Trophoblast cell (in vitro differentiated cells and primary cell): ENCODE measurements around the gene IRS1.

ENCODE experiments used
- DNase-seq, 2 donors: peaks; one replicate each; pipeline ENCODE4 v3.0.0-alpha.2; 2016
- H2AFZ ChIP-seq: 2 replicates; pipeline ENCODE4 v1.6.1; 2013; ENCODE audit warnings: low read length, moderate library complexity, mild to moderate bottlenecking; ENCODE audit not compliant: insufficient read depth, poor library complexity
- H2AK5ac ChIP-seq: 2 replicates; pipeline ENCODE4 v1.6.1; 2013; ENCODE audit warnings: mild to moderate bottlenecking, low read length
- H2BK120ac ChIP-seq: 2 replicates; pipeline ENCODE4 v1.6.1; 2013; ENCODE audit warnings: low read length, mild to moderate bottlenecking, moderate library complexity; ENCODE audit not compliant: insufficient read depth, poor library complexity
- H2BK12ac ChIP-seq: 2 replicates; pipeline ENCODE4 v1.6.1; 2013; ENCODE audit warnings: mild to moderate bottlenecking, low read length, moderate library complexity
- H2BK5ac ChIP-seq: 2 replicates; pipeline ENCODE4 v1.6.1; 2013; ENCODE audit warnings: low read length, low read depth, moderate library complexity, mild to moderate bottlenecking; ENCODE audit not compliant: poor library complexity
- H3K14ac ChIP-seq: 2 replicates; pipeline ENCODE4 v1.6.1; 2013; ENCODE audit warnings: mild to moderate bottlenecking, low read length
- H3K18ac ChIP-seq: 2 replicates; pipeline ENCODE4 v1.6.1; 2013; ENCODE audit warnings: mild to moderate bottlenecking, low read length
- H3K23ac ChIP-seq: 2 replicates; pipeline ENCODE4 v1.6.1; 2013; ENCODE audit warnings: low read length
- H3K27ac ChIP-seq: 2 replicates; pipeline ENCODE4 v1.5.1; 2013; ENCODE audit warnings: low read depth, mild to moderate bottlenecking, inconsistent platforms, low read length, moderate library complexity
- H3K27me3 ChIP-seq: 2 replicates; pipeline ENCODE4 v1.6.1; 2013; ENCODE audit warnings: inconsistent platforms, mild to moderate bottlenecking, low read length, moderate library complexity; ENCODE audit not compliant: insufficient read depth
- H3K36me3 ChIP-seq, 2 experiments: 1 replicate in 1 of 2; 2 replicates in 1 of 2; pipeline ENCODE4 v1.6.1; 2013; ENCODE audit warnings: low read length in 2 of 2, mild to moderate bottlenecking in 2 of 2, moderate library complexity in 1 of 2; ENCODE audit not compliant: insufficient read depth in 2 of 2, control insufficient read depth in 1 of 2
- H3K4ac ChIP-seq: 2 replicates; pipeline ENCODE4 v1.6.1; 2013; ENCODE audit warnings: low read depth, mild to moderate bottlenecking, low read length, moderate library complexity
- H3K4me1 ChIP-seq, 2 experiments: 1 replicate in 1 of 2; 2 replicates in 1 of 2; pipeline ENCODE4 v1.6.1; 2013; ENCODE audit warnings: low read length in 2 of 2, mild to moderate bottlenecking in 2 of 2, moderate library complexity in 1 of 2; ENCODE audit not compliant: insufficient read depth in 2 of 2, control insufficient read depth in 1 of 2
- H3K4me2 ChIP-seq: 2 replicates; pipeline ENCODE4 v1.6.1; 2013; ENCODE audit warnings: inconsistent platforms, mild to moderate bottlenecking, low read length, moderate library complexity
- H3K4me3 ChIP-seq: 2 replicates; pipeline ENCODE4 v1.5.1; 2013; ENCODE audit warnings: mild to moderate bottlenecking, low read depth, low read length, inconsistent platforms
- H3K79me1 ChIP-seq: one replicate; pipeline ENCODE4 v1.6.1; 2013; ENCODE audit warnings: low read length
- H3K79me2 ChIP-seq: 2 replicates; pipeline ENCODE4 v1.6.1; 2013; ENCODE audit warnings: low read length, mild to moderate bottlenecking; ENCODE audit not compliant: control insufficient read depth, insufficient read depth, poor library complexity
- H3K9ac ChIP-seq: 2 replicates; pipeline ENCODE4 v1.6.1; 2013; ENCODE audit warnings: mild to moderate bottlenecking, low read length
- H3K9me3 ChIP-seq: 2 replicates; pipeline ENCODE4 v1.6.1; 2013; ENCODE audit warnings: low read depth, mild to moderate bottlenecking, control low read depth, inconsistent platforms, low read length; ENCODE audit not compliant: insufficient read depth
- H4K12ac ChIP-seq: 2 replicates; pipeline ENCODE4 v1.6.1; 2013; ENCODE audit warnings: low read depth, mild to moderate bottlenecking, low read length, moderate library complexity
- H4K8ac ChIP-seq: 2 replicates; pipeline ENCODE4 v1.6.1; 2013; ENCODE audit warnings: low read depth, mild to moderate bottlenecking, low read length, moderate library complexity
- H4K91ac ChIP-seq: one replicate; pipeline ENCODE4 v1.6.1; 2013; ENCODE audit warnings: low read depth, mild to moderate bottlenecking, low read length, moderate library complexity
- WGBS: extraction: QIAGEN DNeasy Blood & Tissue Kit; methylation state at CpG from one replicate; pipeline ENCODE4 v1.1.7; 2013; ENCODE audit warnings: missing lambda C conversion rate; ENCODE audit not compliant: insufficient read length, insufficient coverage; ENCODE audit errors: extremely low coverage; 5-methylcytosine and 5-hydroxymethylcytosine counted together

The IRS1 gene

DNA sequence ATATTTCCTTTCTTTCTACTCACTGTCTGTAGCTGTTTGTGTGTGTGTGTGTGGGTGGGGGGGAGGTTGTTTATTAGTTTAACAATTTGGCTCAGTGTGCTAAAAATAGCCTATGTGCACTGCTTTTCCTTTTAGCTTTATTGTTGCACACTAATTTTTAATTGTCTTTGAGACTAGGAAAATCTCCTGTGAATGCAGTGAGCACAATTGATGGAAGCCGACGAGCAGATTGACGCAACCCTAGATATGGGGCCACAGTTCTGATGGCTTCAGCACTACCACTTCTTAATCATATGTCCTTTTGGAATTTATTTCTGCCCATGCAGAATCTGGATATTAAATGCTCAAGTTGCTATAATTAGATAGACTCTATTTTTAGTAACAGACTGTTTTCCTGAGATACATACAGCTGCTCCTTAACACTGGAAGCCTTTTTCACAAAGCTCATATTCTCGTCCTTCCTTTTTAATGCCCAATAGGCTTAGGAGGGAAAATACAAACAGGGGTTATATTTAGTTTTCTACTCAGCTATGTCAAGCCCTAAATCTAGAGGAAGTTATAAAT, 109.1 kb downstream of the IRS1 start:
- Histone ChIP-seq H3K27me3 (no peaks in the 10 kb centered on the region), H2BK5ac (no peak overlapping the region), H4K12ac (no peak overlapping the region), H3K4me3 (no peak overlapping the region), H3K9me3 (no peaks in the 10 kb centered on the region), H2BK12ac (no peak overlapping the region), H3K14ac (no peak overlapping the region), H2BK120ac (no peak overlapping the region), H3K79me1 (no peaks in the 10 kb centered on the region), H4K8ac (no peak overlapping the region), H3K36me3 (no peaks in the 10 kb centered on the region), H3K79me2 (no peaks in the 10 kb centered on the region), H3K9ac (no peak overlapping the region), H3K23ac (no peak overlapping the region), H3K4me1 (peaks cover 0 to 3% of the 10 kb centered on the region in 2 experiments), H3K27ac (no peak overlapping the region), H4K91ac (no peak overlapping the region), H3K4me2 (no peak overlapping the region), H3K18ac (no peak overlapping the region), H2AK5ac (no peak overlapping the region), H2AFZ (no peak overlapping the region), H3K4ac (no peak overlapping the region)
- no CpG with 5 or more reads among the region's 4 CpGs for WGBS
- DNase-seq: no peak

DNA sequence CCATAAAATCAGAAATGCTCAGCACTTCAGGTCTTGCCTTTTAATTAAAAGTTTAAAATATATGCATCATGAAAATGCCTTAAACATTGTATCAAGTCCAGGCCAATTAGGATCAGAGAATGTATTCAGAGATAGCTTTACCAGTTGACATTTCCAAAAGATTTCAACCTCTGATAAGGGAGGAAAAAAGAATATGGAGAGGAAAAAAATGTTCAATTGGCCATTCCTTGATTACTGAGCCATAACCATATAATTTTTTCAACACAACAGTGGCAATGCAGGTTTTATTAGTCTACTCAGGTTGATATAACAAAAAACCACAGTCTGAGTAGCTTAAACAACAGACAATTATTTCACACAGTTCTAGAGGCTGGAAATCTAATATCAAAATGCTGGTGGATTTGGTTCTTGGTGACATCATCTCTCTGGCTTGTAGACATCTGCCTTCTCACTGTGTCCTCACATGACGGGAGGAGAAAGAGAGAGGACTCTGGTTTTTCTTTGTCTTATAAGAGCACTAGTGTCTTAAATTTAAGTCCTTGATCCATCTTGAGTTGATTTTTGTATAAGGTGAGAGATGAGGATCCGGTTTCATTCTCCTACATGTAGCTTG, 111.9 kb downstream of the IRS1 start:
- H4K91ac ChIP-seq: no peak overlapping the region
- H3K18ac ChIP-seq: no peak overlapping the region
- peaks cover 0 to 3% of the 10 kb centered on the region in 2 experiments for H3K4me1 ChIP-seq
- WGBS: no CpG with 5 or more reads among the region's 2 CpGs
- H3K79me2 ChIP-seq: no peaks in the 10 kb centered on the region
- peak in 1 of 2 donors; percentile 8 for DNase-seq
- H3K9me3 ChIP-seq: no peaks in the 10 kb centered on the region
- H3K4me3 ChIP-seq: no peak overlapping the region
- H3K23ac ChIP-seq: no peak overlapping the region
- no peak overlapping the region for H2AFZ ChIP-seq
- H3K36me3 ChIP-seq: no peaks in the 10 kb centered on the region
- H2AK5ac ChIP-seq: no peak overlapping the region
- H3K27me3 ChIP-seq: no peaks in the 10 kb centered on the region
- H3K4me2 ChIP-seq: no peak overlapping the region
- H2BK120ac ChIP-seq: no peak overlapping the region
- H3K14ac ChIP-seq: no peak overlapping the region
- no peak overlapping the region for H2BK12ac ChIP-seq
- H4K12ac ChIP-seq: no peak overlapping the region
- H3K79me1 ChIP-seq: no peaks in the 10 kb centered on the region
- H3K4ac ChIP-seq: no peak overlapping the region
- no peak overlapping the region for H3K9ac ChIP-seq
- no peak overlapping the region for H2BK5ac ChIP-seq
- no peak overlapping the region for H3K27ac ChIP-seq
- H4K8ac ChIP-seq: no peak overlapping the region

DNA sequence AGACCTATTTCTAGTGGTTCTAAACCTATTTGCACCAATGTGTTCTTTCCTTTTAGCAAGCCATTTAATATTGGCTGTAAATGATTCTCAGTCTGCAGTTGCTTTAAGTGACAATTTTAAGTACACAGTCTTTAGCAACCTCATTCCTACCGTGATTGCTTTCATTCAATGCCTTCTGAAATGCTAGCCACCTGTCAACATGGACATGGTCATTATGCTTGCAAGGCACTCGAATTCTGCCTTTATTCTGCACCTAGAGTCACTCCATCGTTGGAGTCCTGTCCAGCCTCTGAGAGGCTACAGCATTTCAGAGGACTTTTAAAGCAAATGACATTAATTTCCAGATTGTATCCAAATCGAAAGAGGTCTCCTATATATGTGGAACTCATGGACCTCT, 115.1 kb downstream of the IRS1 start:
- no peak overlapping the region for H4K12ac ChIP-seq
- no peak overlapping the region for H2BK5ac ChIP-seq
- no CpG with 5 or more reads among the region's 4 CpGs for WGBS
- H4K8ac ChIP-seq: no peak overlapping the region
- H3K4me3 ChIP-seq: no peak overlapping the region
- no peak overlapping the region for H3K9ac ChIP-seq
- no peaks in the 10 kb centered on the region for H3K4me1 ChIP-seq
- H3K4me2 ChIP-seq: no peak overlapping the region
- no peak overlapping the region for H3K14ac ChIP-seq
- no peaks in the 10 kb centered on the region for H3K36me3 ChIP-seq
- H3K27ac ChIP-seq: no peak overlapping the region
- no peak overlapping the region for H4K91ac ChIP-seq
- no peak overlapping the region for H2BK12ac ChIP-seq
- H3K79me1 ChIP-seq: no peaks in the 10 kb centered on the region
- H3K79me2 ChIP-seq: no peaks in the 10 kb centered on the region
- H2AK5ac ChIP-seq: no peak overlapping the region
- no peaks in the 10 kb centered on the region for H3K9me3 ChIP-seq
- no peak overlapping the region for H3K23ac ChIP-seq
- H2AFZ ChIP-seq: no peak overlapping the region
- no peaks in the 10 kb centered on the region for H3K27me3 ChIP-seq
- no peak overlapping the region for H3K18ac ChIP-seq
- no peak overlapping the region for H2BK120ac ChIP-seq
- no peak for DNase-seq
- no peak overlapping the region for H3K4ac ChIP-seq

DNA sequence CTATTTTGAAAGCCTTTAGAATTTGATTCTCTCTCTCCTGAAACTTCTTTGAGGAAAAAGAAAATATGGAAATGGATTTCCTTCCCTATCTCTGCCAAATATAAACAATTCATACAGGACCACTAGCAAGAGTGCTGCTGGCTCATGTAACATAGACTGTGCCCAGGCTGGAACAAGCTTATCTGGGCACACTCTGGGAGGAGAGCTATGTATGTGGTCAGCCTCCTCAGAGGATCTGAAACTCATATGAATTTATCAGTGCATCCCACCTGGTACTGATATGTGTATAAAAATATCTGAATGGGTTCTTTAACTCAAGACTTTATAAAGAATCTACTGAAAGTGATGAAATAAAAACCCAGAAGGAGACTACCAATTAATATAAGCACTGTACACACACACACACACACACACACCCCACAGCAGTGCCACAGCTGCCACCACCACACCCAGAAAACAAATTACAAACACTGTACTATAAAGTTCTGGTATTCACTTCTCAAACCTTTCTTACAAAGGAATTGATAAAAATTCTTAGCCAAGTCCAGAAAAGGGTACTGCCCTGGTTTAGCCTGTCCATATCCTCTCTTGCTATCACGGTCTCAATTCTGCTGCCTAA, 115.6 kb downstream of the IRS1 start:
- H3K4me3 ChIP-seq: no peak overlapping the region
- H4K8ac ChIP-seq: no peak overlapping the region
- H3K79me2 ChIP-seq: no peaks in the 10 kb centered on the region
- no peaks in the 10 kb centered on the region for H3K36me3 ChIP-seq
- H3K9me3 ChIP-seq: no peaks in the 10 kb centered on the region
- H3K4me2 ChIP-seq: no peak overlapping the region
- no peaks in the 10 kb centered on the region for H3K4me1 ChIP-seq
- no peak overlapping the region for H4K91ac ChIP-seq
- H2BK5ac ChIP-seq: no peak overlapping the region
- H3K9ac ChIP-seq: no peak overlapping the region
- no peak overlapping the region for H3K23ac ChIP-seq
- no peaks in the 10 kb centered on the region for H3K79me1 ChIP-seq
- H3K18ac ChIP-seq: no peak overlapping the region
- H3K14ac ChIP-seq: no peak overlapping the region
- H3K27me3 ChIP-seq: no peaks in the 10 kb centered on the region
- H2BK12ac ChIP-seq: no peak overlapping the region
- H3K4ac ChIP-seq: no peak overlapping the region
- no peak overlapping the region for H2AFZ ChIP-seq
- no CpG with 5 or more reads among the region's 1 CpG for WGBS
- no peak overlapping the region for H3K27ac ChIP-seq
- H4K12ac ChIP-seq: no peak overlapping the region
- no peak for DNase-seq
- no peak overlapping the region for H2AK5ac ChIP-seq
- H2BK120ac ChIP-seq: no peak overlapping the region
